ENCODE results near the gene PLXNC1. TPM values are rescaled to one million over a fixed set of nuclear protein-coding genes. Genes with fewer than 3 reads are reported as not detected.

PLXNC1 gene
- total RNA-seq, 1 donor from 2014 or later, result 4.4 TPM

- DNase-seq (ENCODE audit: low spot score), result no peak
- intact Hi-C loops (cut with DNase I), result no loop called here
Observed at GRCh38 chr12:94193168-94193567, 44.8 kb downstream of the PLXNC1 start.

- intact Hi-C loops (cut with DNase I), result no loop called here
- no peak for DNase-seq (ENCODE audit: low spot score)
Observed at GRCh38 chr12:94195483-94195882, 47.1 kb downstream of the PLXNC1 start.

DNA sequence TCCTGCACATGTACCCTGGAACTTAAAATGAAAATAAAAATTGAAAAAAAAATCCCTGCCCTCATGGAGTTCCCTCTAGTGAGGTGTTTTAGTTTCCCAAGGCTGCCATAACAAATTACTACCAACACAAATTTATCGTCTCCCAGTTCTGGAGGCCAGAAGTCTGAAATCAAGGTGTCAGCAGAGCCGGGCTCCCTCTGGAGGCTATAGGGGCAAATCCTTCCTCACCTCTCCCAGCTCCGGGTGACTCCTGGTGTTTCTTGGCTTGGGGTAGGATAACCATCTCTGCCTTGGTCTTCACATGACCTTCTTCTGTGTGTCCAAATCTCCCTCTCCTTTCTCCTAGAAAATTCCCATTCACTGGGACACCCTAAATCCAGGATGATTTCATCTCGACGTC lies 50.1 kb downstream of the PLXNC1 start:
- intact Hi-C loops (cut with DNase I), result no loop called here
- DNase-seq (ENCODE audit: low spot score), result no peak

DNA sequence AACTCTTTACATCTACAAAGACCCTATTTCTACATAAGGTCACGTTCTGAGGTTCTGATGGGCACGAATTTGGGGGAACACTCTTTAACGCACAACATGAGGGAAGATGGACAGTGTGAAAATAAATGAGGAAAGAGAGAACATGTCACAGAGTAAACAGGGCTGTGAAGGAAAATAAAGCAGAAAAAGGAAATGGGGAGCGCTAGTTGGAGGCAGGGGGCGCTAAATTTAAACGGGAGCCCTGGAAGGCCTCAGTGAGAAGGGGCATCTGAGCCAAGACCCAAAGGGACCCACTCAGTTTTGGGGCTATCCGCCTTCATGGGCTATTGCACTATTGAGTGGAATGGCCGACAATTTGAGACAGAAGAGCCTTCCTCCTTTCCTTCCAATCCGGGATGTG lies 50.5 kb downstream of the PLXNC1 start:
- DNase-seq (ENCODE audit: low spot score), result no peak
- intact Hi-C loops (cut with DNase I), result no loop called here

DNA sequence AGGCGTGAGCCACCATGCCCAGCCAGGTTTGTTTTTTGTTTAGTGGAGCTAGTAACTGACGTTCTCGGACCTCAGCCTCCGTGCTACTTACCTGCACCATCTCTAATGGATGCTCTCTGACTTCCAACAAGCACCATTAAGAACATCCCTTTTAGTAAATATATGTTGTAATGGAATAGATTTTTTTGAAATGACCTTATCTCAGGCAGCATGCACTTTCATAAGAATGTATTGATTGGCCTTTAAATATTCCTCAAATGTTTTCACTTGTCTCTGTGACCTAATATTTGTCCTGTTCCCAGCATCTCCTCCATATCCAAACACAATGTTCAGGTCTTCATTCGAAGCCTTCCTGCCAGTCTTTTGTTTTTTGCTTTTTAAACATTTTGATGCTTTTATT lies 51.7 kb downstream of the PLXNC1 start:
- DNase-seq (ENCODE audit: low spot score), result no peak
- intact Hi-C loops (cut with DNase I), result no loop called here

DNA sequence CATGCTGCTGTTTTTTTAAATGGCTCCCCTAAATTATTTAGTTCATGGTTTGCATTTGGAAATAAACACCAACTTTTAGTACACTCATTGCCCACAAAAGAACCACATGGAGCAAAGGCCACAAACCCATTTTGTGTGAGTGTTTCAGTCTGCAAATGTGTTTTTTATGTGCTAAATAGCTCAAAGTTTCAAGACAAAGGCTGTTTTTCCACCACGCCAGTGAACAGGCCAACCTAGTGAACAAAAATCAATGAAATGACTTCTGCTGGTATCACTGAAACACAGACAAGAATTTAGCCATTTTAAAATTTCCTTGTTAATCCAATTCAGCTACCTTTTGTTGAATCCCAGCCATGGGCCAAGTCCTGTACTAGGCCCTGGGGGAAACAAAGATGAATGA lies 52.3 kb downstream of the PLXNC1 start:
- intact Hi-C loops (cut with DNase I), result no loop called here
- DNase-seq (ENCODE audit: low spot score), result no peak

DNA sequence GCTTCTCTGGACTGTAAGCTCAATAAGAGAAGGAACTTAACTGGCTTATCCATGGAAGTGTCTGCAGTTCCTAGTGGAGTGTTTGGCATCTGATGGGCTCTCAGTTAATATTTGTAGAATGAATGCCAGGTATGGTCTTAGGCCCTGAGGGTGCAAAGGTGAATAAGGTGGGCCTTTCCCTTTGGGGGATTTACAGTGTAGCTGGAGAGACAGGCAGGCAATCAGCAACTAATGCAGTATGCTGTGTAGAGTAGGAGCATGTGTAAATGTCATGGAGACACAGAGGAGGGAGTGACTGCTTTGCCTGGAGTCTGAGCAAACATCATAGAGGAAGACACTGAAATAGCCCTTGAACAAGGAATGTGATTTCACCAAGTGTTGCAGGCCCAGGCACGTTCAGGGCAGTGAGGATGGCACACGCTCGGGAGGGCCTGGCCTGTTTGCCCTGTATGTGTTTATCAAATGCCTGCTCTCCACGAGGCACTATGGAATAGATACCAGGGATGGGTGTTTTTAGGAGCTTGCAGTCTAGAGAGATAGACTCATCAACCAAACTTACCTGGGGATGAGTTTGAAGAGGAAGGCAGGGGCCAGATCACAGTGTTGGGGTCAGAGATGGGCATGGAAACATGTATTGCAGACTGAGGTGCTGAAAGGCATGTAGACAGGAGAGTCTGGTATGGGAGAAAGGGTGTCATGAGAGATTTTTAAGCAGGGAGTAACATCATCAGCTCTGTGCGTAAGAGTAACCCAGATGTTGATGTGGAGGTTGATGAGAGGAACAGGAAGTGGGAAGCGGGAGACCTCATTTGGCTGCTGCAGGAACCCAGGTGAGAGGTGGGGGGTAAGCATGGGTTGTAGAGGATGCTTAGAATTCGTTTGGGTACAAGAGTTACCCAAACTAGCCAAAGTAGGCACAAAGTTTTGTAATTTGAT lies 54.1 kb downstream of the PLXNC1 start:
- DNase-seq (ENCODE audit: low spot score), result no peak
- intact Hi-C loops (cut with DNase I), result no loop called here

GRCh38 chr12:94203181-94203546 lies 54.8 kb downstream of the PLXNC1 start:
- no peak for DNase-seq (ENCODE audit: low spot score)
- intact Hi-C loops (cut with DNase I), result no loop called here

- DNase-seq (ENCODE audit: low spot score), result no peak
Observed at GRCh38 chr12:94203796-94204195, 55.4 kb downstream of the PLXNC1 start.

GRCh38 chr12:94204499-94205247 lies 56.3 kb downstream of the PLXNC1 start:
- DNase-seq (ENCODE audit: low spot score), result no peak
- intact Hi-C loops (cut with DNase I), result no loop called here

More at GRCh38 chr12:94203796-94204195, 55.4 kb downstream of the PLXNC1 start:
- intact Hi-C loops (cut with DNase I), result no loop called here

DNA sequence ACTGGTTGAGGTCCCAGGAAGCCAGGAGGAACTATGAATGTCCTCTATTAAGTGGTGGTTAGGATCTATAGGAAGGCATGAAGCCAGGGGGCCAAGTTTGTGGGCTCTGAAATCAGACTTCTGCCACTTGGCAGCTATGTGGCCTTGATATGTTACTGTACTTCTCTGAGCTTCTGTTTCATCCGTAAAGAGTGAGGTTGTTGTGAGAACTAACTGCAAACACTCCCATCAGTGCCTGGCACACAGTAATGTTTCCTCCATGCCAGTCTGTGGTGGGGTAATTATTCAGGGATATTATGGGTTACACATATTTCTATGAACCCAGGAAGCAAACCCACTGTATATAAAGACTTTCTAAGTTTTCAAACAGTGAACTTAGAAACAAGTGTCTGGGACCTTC lies 57.4 kb downstream of the PLXNC1 start:
- DNase-seq (ENCODE audit: low spot score), result no peak
- intact Hi-C loops (cut with DNase I), result no loop called here

- DNase-seq (ENCODE audit: low spot score), result no peak
- intact Hi-C loops (cut with DNase I), result no loop called here
Observed at GRCh38 chr12:94206886-94207285, 58.5 kb downstream of the PLXNC1 start.

DNA sequence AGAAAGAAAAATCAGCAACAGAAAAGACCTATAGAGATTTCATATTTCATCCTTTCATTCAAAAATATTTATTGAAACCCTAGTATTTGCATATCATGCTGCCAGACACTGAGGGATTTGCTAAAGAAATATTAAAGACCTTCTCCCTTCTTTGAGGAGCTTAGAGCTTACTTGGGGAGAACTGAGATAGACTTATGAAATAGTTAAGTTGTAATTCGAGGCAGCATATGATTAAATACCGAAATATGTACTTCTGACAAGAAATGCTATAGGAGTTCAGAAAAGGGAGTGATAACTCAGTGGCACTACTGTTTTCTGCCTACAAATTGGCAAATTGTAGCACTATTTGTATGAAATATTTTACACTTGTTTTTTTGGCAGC lies 59.1 kb downstream of the PLXNC1 start:
- no peak for DNase-seq (ENCODE audit: low spot score)
- intact Hi-C loops (cut with DNase I), result no loop called here

DNA sequence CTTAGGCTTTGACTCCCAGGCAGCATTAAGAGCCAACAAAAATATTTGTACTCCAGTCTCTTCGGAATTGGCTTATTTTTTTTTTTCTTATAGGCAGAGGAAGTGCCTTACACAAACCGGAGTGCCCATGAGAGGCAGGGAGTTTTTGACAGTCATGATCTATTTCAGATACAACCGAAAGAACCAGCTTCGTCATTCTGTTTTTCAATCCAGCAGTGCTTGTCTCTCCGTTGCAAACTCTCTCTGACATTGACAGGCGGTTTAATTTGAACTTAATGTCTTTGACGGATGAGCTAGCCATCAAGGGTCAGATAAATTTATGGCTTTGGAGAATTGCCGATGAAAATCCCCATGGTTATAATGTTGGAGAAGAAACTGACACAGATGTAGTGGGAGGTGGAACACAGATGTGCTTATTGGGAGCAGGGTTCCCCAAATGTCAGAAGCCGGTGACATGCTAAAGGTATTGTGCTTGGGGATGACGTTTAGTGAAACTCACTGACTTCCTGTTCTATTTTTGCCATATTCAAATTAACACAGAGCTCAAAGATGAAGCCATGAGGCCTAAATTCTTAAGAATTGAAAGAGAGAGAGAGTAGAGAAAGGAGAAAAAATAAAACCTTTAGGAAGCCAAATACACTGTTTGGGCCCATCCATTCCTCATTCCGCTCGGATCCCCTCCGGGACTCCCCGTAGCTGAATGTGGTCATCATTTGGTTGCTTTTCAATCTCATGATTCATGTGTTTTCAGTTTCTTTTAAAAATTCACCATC lies 59.7 kb downstream of the PLXNC1 start:
- no peak for DNase-seq (ENCODE audit: low spot score)
- intact Hi-C loops (cut with DNase I), result no loop called here

DNA sequence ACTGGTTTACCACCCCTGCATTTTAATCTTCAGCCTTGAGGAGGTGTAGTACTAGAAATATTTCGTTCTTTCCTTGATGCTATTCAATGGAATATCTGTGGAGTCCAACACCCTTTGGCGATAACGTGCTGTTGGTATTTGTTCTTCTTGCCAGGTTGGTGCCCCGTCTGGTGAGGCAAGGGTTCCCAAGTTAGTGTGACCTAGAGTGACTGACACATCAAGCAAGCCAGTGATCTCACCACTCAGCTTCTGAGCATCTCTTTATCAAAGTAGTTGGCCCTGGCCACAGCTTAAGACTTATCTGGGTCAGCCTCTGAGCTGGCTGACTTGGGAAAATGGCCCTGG lies 60.2 kb downstream of the PLXNC1 start:
- intact Hi-C loops (cut with DNase I), result no loop called here
- DNase-seq (ENCODE audit: low spot score), result no peak

GRCh38 chr12:94209240-94209639 lies 60.9 kb downstream of the PLXNC1 start:
- no peak for DNase-seq (ENCODE audit: low spot score)
- intact Hi-C loops (cut with DNase I), result no loop called here

DNA sequence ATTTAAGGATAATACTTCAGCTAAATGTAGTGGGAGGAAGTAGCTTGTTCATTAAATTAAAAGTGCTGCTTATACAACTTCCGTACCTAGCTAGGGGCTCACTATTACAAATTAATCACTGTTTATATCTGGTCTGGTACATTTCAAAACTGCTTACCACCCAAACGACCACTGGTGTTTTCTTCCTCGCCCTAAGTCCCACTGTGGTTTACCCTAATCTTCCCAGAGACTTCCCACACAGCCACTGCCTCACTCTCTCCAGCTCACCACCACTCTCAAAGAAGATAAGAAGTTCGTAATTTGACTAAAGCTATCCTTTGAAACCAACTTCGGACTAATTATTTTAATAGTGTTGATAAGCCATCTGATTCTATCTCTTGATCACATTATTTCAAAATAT lies 62.6 kb downstream of the PLXNC1 start:
- intact Hi-C loops (cut with DNase I), result no loop called here

DNA sequence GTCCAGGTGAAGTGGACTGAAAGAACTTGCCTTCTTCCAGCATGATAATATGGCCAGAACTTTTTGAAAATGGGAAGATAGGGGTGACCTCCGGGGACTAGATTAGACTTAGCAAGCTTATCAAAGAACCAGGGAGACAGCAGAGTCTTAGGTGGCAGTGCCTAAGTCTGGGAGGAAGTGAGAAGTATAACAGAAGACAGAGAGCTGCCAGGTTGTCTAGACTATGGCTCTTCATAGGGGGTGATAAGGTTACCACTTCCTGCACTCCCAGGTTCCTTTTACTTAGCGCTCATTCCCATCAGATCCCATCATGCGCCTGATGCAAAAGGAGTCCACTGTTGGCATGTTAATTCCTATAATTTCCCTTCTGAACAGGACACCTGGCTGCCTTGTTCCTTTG lies 69.9 kb downstream of the PLXNC1 start:
- no peak for DNase-seq (ENCODE audit: low spot score)
- intact Hi-C loops (cut with DNase I), result no loop called here

More for the DNA sequence above, 62.6 kb downstream of the PLXNC1 start:
- no peak for DNase-seq (ENCODE audit: low spot score)

DNA sequence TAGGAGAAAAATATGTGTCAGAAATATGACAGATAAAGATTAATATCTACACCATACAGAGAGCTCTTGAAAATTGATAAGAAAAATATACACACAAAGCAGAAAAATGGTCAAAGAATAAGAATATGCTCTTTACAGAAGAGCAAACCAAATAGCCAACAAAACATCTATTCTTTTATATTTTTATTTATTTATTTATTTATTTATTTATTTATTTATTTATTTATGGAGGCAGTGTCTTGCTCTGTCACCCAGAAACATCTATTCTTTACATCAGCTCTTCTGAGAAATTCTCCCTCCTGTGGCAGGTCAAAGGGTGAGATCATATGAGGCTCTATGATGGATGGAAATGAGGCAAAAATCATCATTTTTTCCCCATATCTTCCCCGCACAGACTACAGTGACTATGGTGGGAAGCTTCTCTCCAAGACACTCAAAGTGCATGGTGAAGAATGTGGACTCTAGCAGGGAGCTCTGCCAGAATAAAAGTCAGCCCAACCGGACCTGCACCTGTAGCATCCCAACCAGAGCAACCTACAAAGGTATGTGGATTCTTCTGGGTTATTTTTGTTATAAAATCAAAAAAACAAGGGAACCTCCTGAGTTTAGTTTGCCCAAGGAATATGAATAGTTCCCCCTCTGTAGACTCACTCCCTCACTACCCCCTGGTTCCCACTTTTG lies 71.4 kb downstream of the PLXNC1 start:
- no peak for DNase-seq (ENCODE audit: low spot score)
- intact Hi-C loops (cut with DNase I), result no loop called here

DNA sequence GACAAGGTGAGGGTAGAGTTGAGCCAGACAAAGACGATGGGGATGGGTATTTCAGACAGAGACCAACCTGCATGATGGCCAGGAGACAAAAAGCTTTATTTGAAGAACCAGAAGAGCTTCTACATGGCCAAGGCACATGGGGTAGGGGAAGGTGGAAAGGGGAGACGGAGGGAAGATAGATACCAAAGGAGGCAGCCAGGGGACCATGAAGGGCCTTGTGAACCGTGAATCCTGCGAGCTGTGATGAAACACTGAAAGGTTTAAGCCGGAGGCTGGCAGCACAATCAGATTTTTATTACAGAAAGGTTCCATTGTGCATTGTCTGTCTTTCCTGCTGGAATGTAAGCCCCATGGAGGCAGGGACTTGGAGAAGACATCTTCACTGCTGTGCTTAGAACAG lies 72.4 kb downstream of the PLXNC1 start:
- intact Hi-C loops (cut with DNase I), result no loop called here
- no peak for DNase-seq (ENCODE audit: low spot score)

Data from cardiac septum (tissue), 1 donor.